Hepatocyte (in vitro differentiated cells): ENCODE results near the gene TCF19.

Experiments
- CTCF ChIP-seq: fragments of 200-600 bp; sonication (generic); IDR thresholded peaks from 2 replicates; pipeline ENCODE4 v1.5.1; 2016; ENCODE audit warnings: antibody characterized with exemption, mild to moderate bottlenecking; ENCODE audit not compliant: poor library complexity
- EZH2 ChIP-seq: fragments of 200-600 bp; sonication (generic); IDR thresholded peaks from 2 replicates; pipeline ENCODE4 v1.6.1; 2016; ENCODE audit warnings: antibody characterized with exemption, mild to moderate bottlenecking, borderline replicate concordance
- EZH2phosphoT487 ChIP-seq: fragments of 200-600 bp; sonication (generic); IDR thresholded peaks from one replicate; pipeline ENCODE4 v1.6.1; 2018; ENCODE audit warnings: antibody characterized with exemption, mild to moderate bottlenecking, low read depth, moderate library complexity; ENCODE audit not compliant: unreplicated experiment, severe bottlenecking

- TF ChIP-seq CTCF: no peak
- no peak for TF ChIP-seq EZH2
- TF ChIP-seq EZH2phosphoT487: no peak
Observed at GRCh38 chr6:31139599-31139998, 18.8 kb upstream of the TCF19 start.
